ENCODE results near the gene GIT1.

The GIT1 gene

DNA sequence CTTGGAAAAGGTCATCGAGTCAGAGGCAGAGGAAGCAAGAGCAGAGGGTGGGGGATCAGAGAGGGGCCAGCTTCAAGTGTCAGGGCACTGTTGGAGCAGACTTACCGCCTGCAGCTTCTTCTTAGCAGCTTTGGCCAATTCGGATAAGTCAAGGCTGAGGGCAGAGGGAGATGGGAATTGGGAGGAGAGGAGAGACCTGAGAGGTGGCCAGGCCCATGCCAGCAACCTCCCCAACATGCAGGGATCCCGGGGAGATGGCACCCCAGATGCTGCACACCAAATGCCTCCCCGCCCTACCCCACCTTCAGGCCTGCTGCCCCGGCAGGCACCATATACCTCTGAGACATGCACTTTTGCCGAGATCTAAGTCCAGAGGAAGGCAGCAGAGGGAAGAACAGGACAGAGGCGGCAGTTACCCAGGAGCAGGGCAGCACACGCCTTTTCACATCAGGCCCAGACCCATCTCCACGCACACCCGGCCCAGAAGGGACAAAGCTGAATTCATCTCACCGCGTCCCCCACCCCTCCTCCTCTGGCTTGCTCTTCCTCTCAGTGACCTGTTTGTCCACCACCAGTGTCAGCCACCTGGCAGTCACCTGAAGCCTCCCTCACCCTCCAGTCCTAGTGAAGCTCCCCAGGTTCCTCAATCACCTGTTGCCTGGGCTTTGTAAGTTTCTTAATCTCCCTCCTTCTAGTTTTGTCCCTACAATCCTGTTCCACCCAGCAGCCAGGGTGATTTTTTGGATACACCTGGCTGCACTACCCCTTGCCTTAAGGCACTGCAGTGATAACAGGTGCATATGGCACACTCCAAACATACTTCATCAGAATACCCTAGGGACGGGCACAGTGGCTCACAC is 10.6 kb downstream of the GIT1 start:
- Mint-ChIP-seq H3K4me3 (no peak overlapping the region), H3K9me3 (no peaks in the 10 kb centered on the region), H3K27ac (no peak overlapping the region), H3K36me3 (peaks cover 74% of the 10 kb centered on the region), H3K4me1 (peaks cover 30% of the 10 kb centered on the region)
- DNase-seq (ENCODE audit: low spot score in 2 of 2) (no peak), ATAC-seq (no peak)

DNA sequence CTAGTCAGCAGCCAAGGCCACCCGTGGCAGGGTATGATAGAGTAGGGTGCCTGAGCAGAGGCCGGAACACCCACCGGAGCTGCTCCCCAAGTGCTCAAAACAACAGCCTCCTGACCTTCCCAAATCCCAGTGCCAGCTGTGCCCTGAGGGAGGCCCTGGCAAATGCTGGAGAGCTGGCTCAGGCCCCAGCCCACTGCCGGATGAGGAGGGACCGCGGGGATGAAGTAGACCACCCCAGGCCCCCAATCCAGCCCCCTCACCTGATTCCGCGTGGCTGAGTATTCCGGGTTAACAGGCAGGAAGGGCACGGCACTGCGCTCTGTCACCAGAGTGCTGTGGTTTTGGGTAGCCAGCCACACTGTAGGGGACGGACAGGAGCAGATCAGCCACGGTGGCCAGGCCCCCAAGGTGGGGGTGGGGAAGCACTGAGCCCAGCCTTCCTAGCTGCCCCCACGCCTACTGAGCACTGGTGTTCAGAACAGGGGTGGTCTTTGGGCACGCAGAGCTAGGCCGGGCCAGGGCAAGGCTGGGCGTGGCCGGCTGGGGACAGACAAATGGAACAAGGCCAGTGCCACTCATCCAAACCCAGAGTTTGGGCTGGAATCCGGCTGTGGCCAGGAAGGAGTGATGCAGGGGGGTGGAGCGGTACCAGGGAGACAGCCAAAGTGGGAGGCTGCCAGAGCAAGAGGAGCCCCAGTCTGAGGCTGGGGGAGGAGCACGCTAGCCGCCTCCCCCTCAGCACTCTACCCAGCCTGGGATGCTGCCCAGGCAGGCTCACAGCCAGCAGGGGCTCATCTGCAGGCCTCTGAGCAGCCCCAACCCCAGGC is 11.8 kb downstream of the GIT1 start:
- no peak overlapping the region for H3K4me3 Mint-ChIP-seq
- peaks cover 33% of the 10 kb centered on the region for H3K4me1 Mint-ChIP-seq
- ATAC-seq (no peak), DNase-seq (ENCODE audit: low spot score in 2 of 2) (no peak)
- H3K36me3 Mint-ChIP-seq: peaks cover 79% of the 10 kb centered on the region
- H3K27ac Mint-ChIP-seq: no peak overlapping the region
- no peaks in the 10 kb centered on the region for H3K9me3 Mint-ChIP-seq

DNA sequence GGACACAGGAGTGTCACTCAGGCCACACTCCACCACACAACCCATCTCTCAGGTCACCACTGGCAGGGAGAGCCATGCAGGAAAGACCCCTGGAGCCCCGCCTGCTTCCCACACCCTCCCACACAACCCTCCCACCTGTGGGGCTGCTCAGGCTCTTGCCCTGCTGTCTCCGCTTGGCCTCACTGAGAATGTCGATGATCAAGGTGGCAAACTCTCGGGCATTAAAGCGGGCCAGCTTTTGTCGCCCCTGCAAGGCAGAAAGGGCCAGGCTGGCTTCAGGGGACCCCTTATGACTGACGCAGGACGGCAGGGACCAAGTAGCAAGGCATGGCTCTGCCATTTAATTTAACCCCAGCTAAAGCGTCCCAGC is 12.5 kb downstream of the GIT1 start:
- Mint-ChIP-seq H3K36me3 (peaks cover 73% of the 10 kb centered on the region), H3K4me1 (peaks cover 33% of the 10 kb centered on the region), H3K27ac (no peak overlapping the region), H3K9me3 (no peaks in the 10 kb centered on the region), H3K4me3 (no peak overlapping the region)
- ATAC-seq: no peak
- no peak for DNase-seq (ENCODE audit: low spot score in 2 of 2)

DNA sequence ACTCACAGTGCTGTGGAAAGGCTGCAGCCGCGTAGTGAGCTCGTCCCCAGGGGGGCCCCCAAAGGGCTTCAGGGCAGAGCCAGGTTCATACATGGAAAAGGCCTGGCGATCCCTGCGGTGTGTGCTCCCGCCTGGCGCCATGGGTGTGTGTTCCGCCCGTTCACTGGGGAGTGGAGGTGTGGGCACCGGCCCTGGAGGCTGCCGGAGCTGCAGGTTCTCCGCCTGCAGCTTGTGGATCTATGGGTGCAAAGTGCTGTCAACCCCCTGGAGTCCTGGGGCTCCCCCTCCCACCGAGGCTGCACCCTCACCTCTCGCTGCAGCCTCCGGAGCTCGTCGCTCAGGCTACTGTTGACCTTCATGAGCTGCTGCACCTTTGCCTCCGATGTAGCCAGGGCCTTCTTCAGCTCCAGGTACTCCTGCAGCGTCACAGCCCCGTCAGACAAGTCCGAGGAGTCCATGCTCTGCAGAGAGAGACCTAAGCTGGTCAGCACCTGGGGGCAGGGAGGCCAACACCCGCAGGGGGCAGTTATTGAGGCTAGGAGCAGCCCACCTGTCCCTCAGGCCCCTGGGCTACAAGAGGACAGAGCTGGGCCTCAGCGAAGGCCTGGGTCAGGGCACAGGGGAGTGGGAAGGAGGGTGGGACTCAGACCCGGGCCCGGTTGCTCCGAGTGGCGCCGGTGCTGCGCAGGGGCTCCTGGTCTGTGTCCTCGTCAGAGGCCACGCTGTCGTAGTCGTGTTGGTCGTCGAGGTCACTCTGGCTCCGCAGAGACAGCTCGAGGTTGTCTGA is 13.0 kb downstream of the GIT1 start:
- peaks cover 33% of the 10 kb centered on the region for H3K4me1 Mint-ChIP-seq
- ATAC-seq: no peak

DNA sequence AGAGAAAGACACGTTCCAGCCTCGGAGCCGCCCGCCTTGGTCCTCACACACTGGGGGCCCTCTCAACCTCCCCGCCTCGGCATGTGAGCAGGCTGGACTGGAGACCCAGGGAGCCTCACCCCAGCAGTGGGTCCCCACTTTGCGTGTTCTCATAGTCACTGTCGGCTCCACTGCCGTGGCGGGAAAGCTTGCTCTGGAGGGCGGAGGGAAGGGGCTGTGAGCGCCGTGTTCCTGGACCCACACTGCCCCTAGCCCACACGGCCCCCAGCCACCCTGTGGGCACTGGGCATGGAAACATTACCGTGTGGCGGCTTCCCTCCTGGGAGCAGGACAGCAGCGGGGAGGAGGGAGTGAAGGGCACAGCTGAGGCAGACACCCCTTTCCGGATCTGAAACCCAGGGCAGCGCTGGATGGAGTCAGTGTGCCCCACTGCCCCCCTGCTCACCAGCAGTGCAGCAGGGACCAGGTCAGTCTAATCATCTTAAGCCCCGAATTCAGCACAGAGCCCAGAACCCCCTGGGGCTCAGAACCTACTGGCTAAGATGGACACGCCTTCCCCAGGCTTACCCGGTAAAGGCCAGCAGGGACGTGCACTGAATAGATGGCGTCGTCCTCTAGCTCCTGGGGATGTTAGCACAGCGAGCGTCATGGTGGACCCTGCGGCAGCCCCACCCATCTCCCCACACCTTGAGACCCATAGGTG is 13.8 kb downstream of the GIT1 start:
- H3K36me3 Mint-ChIP-seq: peaks cover 70% of the 10 kb centered on the region
- no peak overlapping the region for H3K4me3 Mint-ChIP-seq
- H3K9me3 Mint-ChIP-seq: no peaks in the 10 kb centered on the region
- ATAC-seq: no peak
- H3K4me1 Mint-ChIP-seq: peaks cover 33% of the 10 kb centered on the region
- no peak for DNase-seq (ENCODE audit: low spot score in 2 of 2)
- peak overlapping the region; percentile 61 for H3K27ac Mint-ChIP-seq

More for the DNA sequence above, 13.0 kb downstream of the GIT1 start:
- no peak overlapping the region for H3K4me3 Mint-ChIP-seq
- H3K27ac Mint-ChIP-seq: no peak overlapping the region
- H3K9me3 Mint-ChIP-seq: no peaks in the 10 kb centered on the region
- peaks cover 73% of the 10 kb centered on the region for H3K36me3 Mint-ChIP-seq
- DNase-seq (ENCODE audit: low spot score in 2 of 2): no peak

DNA sequence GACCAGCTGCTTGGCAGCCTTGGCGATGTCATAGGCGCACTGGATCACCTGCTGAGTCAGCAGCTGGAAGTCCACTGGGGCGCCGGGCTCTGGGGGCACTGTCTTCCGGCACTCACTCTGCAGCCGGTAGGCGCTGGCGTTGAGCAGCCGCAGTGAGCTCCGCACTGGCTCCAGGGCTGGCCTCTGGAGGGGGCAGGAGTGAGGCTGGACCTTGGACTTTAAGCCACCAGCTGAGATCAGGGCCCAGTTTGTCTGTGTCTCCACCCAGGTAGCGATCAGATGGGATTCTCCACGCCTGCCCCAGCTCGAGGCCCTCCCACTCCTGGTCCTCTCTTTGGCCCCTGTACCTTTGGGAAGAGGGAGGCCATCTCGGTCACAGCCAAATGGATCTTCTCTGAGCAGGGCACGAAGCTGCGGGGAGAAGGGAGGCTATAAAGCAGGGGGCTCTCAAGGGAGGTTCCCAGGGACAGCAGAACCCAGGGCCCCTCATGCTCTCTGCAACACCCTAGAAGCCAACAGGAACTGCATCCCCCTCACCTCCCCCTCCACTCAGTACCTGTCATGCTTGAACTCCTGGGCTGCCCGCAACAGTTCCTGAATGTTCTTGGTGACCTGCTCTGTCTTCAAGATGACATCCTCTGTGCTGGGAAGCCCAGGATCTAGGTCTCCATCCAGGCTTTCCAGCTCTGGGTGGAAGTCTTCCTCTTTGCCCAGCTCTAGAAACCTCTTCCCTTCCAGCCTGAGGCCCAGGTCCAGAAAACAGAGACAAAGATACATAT is 14.5 kb downstream of the GIT1 start:
- H3K36me3 Mint-ChIP-seq: peaks cover 66% of the 10 kb centered on the region
- peak overlapping the region; percentile 69 for H3K27ac Mint-ChIP-seq

DNA sequence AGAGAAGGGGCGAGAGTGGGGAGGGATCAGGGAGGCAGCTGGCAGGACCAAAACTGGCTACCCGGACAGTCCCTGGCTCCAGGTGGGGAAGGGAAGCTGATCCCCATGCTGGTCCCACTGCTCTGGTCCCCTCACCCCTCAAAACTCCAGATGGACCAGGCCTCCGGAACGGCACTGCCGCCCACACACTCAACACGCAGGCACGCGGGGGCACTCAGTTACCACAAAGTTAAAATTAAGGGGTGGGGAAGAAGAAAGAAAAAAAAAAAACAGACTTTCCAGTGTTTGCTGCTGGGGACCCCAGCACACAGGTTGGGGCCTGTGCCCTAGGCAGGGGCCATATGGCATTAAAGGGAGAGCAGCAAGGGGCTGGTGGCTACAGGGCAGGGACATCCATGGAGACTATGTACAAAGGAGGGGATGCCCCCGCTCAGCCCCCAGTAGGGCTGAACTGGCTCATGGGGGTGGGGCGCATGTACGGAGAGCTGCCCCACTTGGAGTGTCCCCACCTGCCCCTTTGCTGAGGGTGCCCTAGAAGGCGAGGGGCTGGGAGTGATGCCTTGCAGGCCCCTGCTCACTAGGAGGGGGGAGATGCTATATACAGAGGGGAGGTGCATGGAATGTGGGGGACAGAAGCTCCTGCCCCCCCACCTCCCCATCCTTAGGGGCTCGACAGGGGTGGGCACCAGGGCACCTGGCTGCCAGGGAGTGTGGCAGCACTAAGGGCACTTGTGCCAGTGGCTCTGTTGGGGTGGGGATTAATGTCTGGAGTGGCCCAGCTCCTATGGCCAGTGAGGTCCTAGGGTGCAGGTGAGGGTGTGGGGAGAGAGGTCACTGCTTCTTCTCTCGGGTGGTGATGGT is 15.3 kb downstream of the GIT1 start:
- ATAC-seq (no peak), DNase-seq (ENCODE audit: low spot score in 2 of 2) (no peak)
- Mint-ChIP-seq H3K9me3 (no peaks in the 10 kb centered on the region), H3K27ac (peak overlapping the region; percentile 69), H3K4me1 (peaks cover 32% of the 10 kb centered on the region), H3K4me3 (no peak overlapping the region), H3K36me3 (peaks cover 63% of the 10 kb centered on the region)

More for the DNA sequence above, 14.5 kb downstream of the GIT1 start:
- DNase-seq (ENCODE audit: low spot score in 2 of 2) (no peak), ATAC-seq (no peak)
- Mint-ChIP-seq H3K4me1 (peaks cover 29% of the 10 kb centered on the region), H3K4me3 (no peak overlapping the region), H3K9me3 (no peaks in the 10 kb centered on the region)

DNA sequence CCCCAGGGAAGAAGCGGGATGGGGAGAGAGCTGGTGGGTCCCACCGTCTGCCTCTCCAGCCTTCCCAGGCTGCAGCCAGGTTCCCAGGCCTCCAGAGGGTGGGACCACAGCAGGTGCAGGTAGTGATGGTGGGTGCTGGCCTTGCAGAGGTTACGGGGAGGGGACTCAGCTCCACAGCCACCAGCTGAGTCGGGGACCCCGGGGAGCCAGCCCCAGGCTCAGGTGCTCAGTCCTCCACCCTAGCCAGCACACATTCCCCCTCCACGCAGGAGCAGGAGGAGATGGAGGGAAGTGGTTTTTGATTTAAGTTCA is 15.9 kb downstream of the GIT1 start:
- Mint-ChIP-seq H3K4me1 (peaks cover 35% of the 10 kb centered on the region), H3K9me3 (no peaks in the 10 kb centered on the region), H3K36me3 (peaks cover 60% of the 10 kb centered on the region), H3K27ac (peak overlapping the region; percentile 69), H3K4me3 (peak overlapping the region; percentile 11)
- ATAC-seq (no peak), DNase-seq (ENCODE audit: low spot score in 2 of 2) (no peak)

DNA sequence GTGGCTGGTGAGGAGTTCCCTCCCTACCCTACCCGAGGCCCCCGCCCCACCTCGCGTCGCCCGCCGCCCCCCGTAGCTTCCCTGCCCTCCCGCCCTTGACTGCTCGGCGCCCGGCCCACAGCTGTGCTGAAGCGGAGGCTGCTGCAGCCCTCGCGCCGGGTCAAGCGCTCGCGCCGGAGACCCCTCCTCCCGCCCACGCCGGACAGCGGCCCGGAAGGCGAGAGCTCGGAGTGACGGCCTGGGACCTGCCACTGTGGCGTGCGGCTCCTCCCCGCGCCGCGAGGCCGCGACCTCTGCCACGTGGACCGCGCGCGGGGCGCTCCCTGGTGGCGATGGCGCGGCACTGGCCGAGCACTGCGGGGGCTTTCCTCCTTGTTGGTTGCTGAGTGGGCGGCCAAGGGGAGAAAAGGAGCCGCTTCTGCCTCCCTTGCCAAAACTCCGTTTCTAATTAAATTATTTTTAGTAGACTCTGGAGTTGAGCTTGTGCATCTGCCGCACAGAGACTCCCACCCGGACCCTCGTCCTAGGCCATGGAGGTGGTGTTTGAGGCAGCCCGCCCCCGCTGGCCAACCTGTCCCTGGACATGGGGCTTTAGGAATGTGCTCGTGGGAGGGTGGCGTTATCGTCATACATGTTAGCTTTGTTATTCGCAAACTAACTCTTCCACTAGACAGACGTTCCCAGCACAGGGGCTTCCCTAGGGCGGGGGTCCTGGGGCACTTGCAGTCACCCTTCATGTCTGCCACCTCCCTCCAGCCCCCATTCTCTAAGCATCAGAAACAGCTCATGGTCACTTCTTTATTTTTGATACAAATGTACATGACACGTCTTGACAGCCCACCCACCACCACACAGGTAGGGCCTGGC is 16.5 kb downstream of the GIT1 start:
- H3K4me1 Mint-ChIP-seq: peaks cover 40% of the 10 kb centered on the region
- ATAC-seq: peak; percentile 62
- no peaks in the 10 kb centered on the region for H3K9me3 Mint-ChIP-seq
- H3K27ac Mint-ChIP-seq: peak overlapping the region; percentile 69
- H3K36me3 Mint-ChIP-seq: peaks cover 59% of the 10 kb centered on the region
- DNase-seq (ENCODE audit: low spot score in 2 of 2): peak in 1 of 2 donors; percentile 63
- H3K4me3 Mint-ChIP-seq: peak overlapping the region; percentile 11

DNA sequence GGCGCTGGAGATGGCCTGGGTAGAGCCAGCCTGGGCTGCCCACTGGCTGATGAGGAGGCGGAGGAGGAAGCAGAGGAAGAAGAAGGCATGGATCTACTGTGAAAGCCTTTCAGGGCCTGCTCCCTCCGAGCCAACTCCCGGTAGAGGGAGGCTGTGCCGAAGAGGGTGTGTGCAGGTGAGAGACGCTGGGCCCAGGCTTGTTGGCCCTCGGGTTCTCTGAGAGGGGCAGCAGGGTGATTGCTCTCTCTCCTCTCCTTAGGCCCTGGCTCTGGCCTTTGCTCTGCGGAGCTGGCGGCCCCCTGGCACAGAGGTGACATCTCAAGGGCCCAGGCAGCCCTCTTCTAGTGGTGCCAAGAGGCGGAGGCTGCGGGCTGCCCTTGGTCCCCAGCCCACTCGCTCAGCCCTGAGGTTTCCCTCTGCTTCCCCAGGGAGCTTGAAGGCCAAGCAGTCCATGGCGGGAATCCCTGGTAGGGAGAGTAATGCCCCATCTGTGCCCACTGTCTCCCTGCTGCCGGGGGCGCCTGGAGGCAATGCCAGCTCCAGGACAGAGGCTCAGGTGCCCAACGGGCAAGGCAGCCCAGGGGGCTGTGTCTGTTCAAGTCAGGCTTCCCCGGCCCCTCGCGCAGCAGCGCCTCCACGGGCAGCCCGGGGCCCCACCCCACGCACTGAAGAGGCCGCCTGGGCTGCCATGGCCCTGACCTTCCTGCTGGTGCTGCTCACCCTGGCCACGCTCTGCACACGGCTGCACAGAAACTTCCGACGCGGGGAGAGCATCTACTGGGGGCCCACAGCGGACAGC is 17.4 kb downstream of the GIT1 start:
- no peaks in the 10 kb centered on the region for H3K9me3 Mint-ChIP-seq
- no peak for DNase-seq (ENCODE audit: low spot score in 2 of 2)
- H3K4me3 Mint-ChIP-seq: no peak overlapping the region
- peaks cover 40% of the 10 kb centered on the region for H3K4me1 Mint-ChIP-seq
- H3K27ac Mint-ChIP-seq: no peak overlapping the region
- H3K36me3 Mint-ChIP-seq: peaks cover 54% of the 10 kb centered on the region
- ATAC-seq: no peak

DNA sequence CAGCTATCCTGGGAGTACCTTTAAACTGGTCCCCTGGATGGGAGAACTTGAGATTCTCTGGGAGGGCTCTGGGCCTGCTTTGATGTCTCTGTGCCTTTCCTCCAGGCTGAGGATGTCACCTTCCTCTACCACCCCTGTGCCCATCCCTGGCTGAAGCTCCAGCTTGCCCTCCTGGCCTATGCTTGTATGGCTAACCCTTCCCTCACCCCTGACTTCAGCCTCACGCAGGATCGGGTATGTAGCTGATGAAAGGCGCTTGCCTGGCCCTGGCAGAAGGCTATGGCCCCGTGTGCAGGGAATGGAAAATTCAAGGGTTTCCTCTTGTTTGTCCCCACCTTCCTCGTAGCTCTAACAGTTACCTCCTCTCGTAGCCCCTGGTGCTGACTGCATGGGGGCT is 18.0 kb downstream of the GIT1 start:
- Mint-ChIP-seq H3K4me3 (no peak overlapping the region), H3K27ac (no peak overlapping the region), H3K4me1 (peaks cover 40% of the 10 kb centered on the region), H3K9me3 (no peaks in the 10 kb centered on the region), H3K36me3 (peaks cover 51% of the 10 kb centered on the region)
- DNase-seq (ENCODE audit: low spot score in 2 of 2) (no peak), ATAC-seq (no peak)

DNA sequence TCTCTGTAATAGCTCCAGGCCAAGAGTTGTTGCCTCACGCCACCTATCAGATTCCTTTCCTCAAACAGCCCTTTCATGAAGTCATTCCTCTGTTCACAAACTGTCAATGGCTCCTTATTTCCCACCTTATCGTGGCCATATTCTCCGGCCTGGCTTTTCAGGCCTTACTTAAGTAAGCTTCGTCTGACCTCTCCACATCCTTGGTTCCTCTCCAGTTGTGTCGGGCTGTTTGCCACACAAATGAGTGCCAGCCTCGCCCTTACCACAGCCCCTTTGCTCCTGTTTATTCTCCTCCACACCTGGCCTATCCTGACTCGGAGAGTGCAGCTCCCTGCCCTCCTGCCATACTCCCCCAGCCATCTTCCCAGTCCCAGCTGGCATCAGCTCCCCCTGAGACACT is 18.9 kb downstream of the GIT1 start:
- H3K4me1 Mint-ChIP-seq: peaks cover 47% of the 10 kb centered on the region
- ATAC-seq: no peak
- DNase-seq (ENCODE audit: low spot score in 2 of 2): no peak
- H3K9me3 Mint-ChIP-seq: no peaks in the 10 kb centered on the region
- no peak overlapping the region for H3K27ac Mint-ChIP-seq
- peaks cover 44% of the 10 kb centered on the region for H3K36me3 Mint-ChIP-seq
- peak overlapping the region; percentile 16 for H3K4me3 Mint-ChIP-seq
